Inferior parietal cortex (tissue), 1 donor: ENCODE results near the gene ADNP2.
A peak's percentile ranks its signal among the peaks of the same experiment; 100 is the strongest.

Source experiments
- DNase-seq: peaks from one replicate; pipeline ENCODE4 v3.0.0-alpha.2; 2016; ENCODE audit errors: extremely low spot score

ADNP2 gene, protein sequence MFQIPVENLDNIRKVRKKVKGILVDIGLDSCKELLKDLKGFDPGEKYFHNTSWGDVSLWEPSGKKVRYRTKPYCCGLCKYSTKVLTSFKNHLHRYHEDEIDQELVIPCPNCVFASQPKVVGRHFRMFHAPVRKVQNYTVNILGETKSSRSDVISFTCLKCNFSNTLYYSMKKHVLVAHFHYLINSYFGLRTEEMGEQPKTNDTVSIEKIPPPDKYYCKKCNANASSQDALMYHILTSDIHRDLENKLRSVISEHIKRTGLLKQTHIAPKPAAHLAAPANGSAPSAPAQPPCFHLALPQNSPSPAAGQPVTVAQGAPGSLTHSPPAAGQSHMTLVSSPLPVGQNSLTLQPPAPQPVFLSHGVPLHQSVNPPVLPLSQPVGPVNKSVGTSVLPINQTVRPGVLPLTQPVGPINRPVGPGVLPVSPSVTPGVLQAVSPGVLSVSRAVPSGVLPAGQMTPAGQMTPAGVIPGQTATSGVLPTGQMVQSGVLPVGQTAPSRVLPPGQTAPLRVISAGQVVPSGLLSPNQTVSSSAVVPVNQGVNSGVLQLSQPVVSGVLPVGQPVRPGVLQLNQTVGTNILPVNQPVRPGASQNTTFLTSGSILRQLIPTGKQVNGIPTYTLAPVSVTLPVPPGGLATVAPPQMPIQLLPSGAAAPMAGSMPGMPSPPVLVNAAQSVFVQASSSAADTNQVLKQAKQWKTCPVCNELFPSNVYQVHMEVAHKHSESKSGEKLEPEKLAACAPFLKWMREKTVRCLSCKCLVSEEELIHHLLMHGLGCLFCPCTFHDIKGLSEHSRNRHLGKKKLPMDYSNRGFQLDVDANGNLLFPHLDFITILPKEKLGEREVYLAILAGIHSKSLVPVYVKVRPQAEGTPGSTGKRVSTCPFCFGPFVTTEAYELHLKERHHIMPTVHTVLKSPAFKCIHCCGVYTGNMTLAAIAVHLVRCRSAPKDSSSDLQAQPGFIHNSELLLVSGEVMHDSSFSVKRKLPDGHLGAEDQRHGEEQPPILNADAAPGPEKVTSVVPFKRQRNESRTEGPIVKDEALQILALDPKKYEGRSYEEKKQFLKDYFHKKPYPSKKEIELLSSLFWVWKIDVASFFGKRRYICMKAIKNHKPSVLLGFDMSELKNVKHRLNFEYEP

DNA sequence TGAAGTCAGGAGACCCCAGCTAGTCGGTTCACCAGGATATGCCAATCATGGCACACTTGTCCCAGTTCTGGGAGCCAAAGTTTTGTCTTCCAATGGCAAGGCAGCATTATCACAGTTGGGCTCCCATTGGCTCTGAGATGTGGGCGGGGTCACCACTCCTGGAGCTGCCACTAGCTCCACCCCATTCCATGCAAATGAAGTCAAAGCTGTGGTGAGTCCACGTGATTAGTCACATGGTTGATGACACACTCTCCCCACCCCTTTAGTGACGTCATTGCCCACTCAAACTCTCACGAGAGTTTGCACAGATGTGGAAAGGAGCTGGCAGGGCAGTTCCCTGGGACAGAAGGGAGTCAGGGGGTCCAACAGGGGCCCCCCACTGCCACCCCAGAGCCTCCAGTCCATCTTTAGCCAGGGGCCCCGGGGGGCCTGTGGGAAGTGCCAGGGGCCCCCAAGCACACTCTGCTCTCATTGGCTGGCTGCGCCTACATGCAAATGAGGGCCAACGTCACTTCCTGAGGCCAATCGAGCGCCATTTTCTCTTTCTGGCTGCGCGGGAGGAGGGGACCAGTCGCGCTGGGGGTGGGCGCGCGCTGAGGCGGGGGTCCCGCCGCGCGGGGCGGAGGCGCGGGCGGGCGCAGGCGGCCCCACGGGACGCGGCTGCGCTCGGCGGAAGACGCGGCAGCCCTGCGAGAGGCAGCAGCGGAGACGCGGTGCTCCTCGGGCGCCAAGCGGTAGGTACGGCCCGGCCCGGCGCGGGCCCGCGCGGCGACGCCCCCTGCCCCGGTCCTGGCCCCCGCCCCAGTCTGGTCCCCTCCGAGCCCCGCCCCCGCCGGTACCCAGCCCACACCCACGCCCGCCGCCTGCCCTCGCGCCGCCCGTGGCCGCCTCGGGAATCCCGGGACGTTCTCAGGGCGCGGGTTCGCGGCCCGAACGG is at the start of gene ADNP2:
ADNP2 (plus strand) TSS at position 524 of the 937 bp plus-strand sequence. CDS start 8,281 bp downstream, outside the sequence.
- DNase-seq, result peak; percentile 88

DNA sequence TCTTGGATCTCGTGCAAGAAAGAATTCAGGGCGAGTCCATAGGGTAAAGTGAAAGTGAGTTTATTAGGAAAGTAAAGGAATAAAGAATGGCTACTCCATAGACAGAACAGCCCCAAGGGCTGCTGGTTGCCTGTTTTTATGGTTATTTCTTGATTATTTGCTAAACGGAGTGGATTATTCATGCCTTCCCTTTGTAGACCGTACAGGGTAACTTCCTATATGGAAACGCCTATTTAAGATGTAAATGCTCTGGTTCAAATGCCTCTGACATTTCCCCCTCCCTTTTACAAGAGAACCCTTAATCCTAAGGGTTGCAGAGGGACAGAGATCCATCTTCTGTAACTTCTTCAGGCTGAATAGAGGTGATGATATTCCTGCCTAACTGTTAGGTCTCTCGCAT is 49.1 kb upstream of the ADNP2 start:
- no peak for DNase-seq

DNA sequence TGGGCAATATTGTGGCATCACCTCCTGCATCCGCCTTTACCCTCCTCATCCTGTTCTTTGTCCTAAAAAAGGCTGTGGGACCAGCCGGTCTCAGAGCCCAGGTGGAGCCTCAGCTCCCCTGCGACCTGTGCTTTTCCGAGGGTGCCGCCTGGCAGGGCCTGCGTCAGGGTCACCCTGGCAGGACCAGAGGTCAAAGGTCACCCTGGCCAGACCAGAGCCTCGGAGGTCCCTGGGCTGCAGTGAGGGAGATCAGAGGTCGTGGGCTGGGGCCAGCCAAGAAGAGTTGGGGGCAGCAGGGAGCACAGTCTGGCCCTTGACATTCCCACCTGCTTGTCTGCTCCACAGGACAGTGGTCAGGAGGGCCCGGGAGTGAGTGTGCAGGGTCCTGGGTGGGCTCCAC is 43.4 kb upstream of the ADNP2 start:
- DNase-seq, result no peak

DNA sequence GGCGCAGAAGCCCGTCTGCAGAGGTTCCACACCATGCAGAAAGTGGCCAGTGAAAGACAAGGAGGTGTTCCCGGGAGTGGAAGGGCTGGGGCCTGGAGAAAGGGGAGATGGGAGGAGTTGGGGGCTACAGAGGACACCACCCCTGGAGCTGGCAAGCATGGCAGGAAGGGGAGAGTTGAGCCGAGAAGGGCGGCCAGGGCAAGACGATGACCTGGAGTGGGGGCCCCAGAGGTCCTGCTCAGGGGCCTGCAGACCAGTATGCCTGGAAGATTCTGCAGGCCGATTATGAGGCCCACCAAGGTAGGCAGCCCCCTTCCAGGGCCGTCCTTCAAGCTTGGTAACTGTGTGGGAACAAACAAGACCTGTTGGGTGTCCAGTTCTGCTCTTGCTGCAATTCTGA is 41.7 kb upstream of the ADNP2 start:
- no peak for DNase-seq

DNA sequence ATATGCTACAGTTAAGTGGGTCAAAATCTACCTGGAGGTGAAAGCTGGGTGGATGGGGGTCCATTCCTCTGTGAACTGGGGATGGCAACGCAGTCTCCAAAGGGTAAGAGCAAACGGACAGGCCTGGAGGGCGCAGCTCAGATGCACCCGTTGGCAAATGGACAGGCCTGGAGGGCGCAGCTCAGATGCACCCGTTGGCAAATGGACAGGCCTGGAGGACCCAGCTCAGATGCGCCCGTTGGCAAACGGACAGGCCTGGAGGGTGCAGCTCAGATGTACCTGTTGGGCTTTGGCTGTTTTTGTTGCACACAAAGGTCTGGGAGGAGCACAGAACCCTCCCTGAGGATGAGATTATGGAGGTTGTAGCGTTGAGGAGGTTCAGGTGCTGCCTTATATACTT is 41.2 kb upstream of the ADNP2 start:
- no peak for DNase-seq

DNA sequence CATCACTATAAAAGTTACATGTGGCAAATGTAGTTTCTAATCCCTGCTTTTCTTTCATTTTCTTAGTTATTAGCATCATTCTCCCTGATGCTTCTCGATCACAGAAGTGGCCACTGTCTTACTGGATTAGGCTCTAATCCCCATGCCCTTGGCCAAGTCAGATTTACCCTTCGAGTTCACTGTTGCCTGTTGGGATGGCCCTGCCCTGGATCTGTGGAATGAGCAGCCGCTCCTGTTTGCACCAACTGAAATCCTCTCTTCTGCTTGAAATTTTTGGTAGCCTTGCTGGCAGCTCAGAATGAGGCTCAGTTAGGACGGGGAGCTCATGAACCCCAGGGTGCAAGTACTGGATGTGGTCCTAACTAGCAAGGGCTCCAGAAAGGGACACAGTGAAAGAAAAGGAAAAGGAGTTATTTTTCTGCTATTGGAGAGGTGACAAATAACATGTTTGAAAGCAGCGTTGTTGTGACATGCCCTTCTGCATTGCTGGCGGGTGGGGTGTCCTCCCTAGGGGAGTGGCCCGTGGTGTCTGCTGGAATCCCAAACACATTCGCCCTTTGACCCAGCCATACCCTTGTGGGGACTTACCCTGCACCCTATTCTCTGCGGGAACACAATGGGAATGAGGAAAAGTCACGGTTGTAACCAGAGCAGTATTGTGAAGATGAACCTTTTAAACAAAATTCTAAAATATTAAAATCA is 40.3 kb upstream of the ADNP2 start:
- no peak for DNase-seq

DNA sequence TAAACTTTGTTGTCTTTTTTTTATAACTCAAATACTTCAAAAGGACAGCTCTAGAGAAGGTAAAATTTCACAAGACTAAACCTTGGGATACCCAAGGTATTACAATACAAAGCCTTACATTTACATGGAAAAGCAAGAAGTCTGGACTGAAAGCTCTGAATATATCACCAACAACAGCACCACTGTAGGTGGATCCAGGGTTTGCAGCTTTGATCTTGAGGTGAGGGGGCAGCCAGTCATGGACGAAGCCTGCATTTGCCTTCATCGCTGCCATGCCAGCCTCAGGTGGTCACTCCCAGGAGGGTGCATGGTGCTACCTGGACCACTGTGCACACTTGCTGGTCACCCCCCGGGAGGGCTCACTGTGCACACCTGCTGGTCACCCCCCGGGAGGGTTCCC is 38.2 kb upstream of the ADNP2 start:
- DNase-seq, result no peak

DNA sequence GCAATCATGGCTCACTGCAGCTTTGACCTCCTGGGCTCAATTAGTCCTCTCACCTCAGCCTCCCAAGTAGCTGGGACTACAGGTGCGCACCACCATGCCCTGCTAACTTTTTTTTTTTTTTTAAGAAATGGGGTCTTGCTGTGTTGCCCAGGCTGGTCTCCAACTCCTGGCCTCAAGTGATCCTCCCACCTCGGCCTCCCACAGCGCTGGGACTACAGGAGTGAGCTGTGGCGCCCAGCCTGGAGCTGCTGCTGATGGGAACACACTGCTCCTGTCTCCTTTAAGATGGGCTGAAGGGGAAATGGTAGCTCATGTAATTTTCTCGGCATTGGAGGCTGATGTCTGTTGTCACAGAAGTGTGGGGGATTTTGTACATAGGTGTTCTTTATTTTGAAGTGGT is 34.9 kb upstream of the ADNP2 start:
- DNase-seq, result no peak

DNA sequence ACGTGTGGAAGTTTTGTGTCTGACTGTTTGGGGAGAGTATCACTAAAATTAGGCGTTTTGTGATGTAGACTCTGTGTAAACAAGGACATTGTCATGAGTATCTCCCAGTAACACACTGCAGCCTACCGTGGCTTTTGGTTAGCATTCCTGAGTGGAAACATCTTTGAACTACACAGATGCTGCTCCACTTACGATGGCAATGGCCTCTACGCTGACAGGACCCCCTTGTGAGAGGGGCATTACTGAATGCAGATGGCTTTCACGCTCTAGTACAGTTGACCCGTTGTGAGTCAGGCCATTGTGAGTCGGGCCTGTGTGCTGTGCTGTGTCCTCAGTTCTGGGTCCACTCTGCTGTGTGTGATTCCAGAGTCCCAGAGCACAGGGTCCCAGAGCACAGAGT is 34.4 kb upstream of the ADNP2 start:
- DNase-seq, result no peak

DNA sequence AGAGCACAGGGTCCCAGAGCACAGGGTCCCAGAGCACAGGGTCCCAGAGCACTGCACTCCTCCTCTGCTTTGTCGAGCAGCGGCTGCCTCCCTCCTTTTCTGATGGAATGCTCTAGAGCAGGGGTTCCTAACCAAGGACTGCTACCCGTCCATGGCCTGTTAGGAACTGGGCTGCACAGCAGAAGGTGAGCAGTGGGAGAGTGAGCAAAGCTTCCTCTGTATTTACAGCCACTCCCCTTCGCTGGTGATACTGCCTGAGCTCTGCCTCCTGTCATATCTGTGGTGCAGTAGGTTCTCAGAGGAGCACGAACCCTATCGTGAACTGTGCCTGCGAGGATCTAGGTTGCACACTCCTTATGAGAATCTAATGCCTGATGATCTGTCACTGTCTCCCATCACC is 33.1 kb upstream of the ADNP2 start:
- DNase-seq, result no peak

DNA sequence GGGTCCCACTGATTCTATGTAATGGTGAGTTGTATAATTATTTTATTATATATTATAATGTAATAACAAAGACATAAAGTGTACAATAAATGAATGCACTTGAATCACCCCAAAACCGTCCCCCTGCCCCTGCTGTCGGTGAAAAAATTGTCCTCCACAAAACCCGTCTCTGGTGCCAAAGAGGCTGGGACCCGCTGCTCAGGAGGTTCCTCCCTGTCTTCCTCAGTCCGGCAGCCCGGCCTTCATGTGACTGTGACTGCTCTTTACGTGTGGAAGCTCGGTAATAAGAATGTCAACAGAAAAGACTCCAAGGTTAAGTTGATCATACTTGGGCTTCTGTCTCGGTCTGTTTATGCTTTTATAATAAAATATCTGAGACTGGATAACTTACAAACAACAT is 32.7 kb upstream of the ADNP2 start:
- DNase-seq, result no peak

DNA sequence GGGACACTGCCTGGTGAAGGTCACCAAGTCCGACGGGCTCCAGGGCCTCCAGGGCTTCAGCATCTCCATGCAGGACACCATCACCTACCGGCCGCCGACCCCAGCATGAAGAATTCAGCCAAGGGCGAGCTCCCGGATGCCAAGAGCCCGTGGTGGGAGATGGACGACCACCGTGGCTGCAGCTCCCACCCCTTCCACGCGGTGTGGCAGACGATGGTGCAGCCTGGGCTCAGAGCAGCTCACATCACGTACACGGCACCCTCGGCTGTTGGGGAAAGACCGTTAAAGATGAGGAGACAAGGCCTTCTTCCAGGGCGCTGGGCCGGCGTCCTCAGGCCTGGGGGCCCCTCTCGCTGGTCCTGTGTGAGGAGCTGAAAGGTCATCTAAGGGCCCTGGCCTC is 31.2 kb upstream of the ADNP2 start:
- no peak for DNase-seq

DNA sequence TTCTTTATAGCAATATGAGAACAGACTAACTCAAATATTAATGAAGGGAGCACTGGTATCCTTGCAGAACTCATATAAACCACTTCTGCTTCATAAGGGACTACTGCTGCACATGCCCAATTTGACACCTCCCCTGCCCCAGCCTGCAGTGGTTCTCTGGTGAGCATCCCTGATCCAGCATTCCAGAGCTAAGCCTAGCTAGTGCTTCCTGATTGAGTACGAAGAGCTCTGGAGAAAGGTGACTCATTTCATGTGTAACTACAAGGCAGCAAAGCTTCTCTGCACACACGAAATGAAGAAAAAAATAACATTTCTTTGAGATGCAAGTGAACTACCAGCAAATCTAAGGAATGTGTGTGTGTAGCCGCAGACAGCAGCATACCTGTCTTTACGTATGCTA is 22.8 kb upstream of the ADNP2 start:
- no peak for DNase-seq

DNA sequence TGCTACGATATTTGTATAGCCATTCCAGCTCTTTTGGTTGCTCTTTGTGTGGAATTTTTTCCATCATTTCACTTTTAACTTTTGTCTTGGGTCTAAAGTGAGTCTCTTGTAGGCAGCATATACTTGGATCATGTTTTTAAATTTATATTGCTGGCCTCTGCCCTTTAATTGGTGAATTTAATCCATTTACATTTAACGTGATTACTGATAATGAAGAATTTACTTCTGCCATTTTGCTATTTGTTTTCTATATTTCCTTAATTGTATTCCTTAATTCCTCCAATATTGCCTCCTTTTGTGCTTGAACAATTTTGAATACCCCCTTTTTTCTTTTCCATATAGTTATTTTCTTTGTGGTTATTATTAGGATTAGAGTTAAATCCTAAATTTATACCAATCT is 21.0 kb upstream of the ADNP2 start:
- DNase-seq, result no peak

DNA sequence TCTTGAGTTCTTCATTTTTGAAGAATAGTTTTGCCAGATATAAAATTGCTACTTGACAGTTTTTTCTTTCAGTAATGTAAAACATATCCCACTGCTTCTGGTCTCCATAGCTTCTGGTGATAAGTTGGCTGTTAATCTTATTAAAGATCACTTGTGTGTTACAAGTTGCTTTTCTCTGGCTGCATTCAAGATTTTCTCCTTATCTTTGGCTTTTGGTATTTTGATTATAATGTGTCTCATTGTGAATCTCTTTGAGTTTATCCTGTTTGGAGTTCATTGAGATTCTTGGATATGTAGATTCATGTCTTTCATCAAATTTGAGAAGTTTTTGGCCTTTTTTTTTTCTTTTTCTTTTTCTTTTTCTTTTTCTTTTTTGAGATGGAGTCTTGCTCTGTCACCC is 20.2 kb upstream of the ADNP2 start:
- no peak for DNase-seq

DNA sequence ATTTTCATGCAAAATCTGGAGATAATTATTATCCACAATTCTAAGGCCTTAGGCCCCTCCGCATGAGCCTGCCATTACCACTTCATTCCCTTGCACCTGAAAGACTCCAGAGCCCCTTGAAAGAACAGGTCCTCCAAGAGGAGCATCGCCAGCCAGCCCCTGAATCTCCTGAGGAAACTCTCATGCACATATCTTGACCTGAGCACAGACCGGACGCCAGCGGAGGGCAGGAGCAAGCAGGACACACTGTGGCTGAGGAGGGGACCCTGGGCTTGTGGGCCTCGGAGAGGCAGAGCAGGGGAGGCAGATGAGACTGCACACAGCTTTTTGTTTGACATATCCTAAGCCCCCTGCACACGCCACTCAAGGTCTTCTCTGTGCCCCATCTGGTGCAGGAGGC is 13.6 kb upstream of the ADNP2 start:
- DNase-seq, result no peak

DNA sequence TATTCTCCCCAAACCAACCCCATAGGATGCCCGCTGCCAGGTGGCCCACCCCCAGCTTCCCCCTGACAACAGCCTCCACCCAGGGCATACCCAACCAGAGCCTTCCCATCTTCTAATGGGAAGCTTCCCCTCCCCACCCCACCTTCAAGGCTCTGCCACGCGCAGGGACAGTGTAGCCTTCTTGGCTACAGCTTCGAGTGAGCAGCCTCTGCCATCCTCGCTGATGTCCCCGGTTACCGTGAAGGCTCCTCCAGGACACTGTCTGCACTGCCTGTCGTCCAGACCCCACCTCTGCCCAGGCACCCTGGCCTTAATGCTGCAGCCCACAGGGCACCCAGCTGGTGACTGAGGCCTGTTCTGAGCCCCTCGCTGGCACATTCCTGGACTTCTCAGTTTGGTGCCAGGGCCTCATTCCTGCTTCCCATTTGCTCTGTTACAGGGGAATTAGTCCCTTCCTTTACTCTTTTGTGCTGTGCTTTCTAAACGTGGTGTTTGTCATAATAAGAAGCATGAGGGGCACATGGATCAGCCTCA is 13.0 kb upstream of the ADNP2 start:
- DNase-seq, result no peak

DNA sequence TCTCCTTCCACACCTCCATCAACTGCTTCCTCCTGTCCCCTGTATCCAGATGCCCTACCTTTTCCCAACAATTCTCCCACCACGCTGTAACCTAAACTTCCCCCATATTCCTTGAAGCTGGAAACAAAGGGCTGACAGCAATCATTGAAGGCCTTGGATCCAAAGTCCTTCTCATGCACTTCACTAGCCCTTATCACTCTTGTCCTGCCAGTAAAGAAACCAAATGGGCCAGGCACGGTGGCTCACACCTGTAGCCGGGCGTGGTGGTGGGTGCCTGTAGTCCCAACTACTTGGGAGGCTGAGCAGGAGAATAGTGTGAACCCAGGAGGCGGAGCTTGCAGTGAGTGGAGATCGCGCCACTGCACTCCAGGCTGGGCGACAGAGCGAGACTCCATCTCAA is 11.9 kb upstream of the ADNP2 start:
- DNase-seq, result no peak

DNA sequence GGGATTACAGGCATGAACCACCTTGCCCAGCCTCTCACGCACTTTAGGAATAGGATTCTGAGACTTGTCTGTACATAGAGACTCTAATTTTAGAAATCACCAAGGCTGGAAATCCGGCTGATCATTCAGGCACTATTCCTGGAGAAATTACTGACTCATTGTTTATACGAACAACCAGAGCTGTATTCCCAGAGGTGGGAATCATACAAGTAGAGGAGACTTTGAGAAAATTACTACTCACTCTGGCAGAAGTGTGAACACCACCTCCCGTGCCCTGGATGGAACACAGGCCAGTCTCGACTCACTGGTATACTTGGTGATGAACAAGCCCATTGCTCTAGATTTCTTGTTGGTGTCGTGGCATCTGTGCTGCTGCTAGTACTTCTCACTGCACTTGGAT is 5.8 kb upstream of the ADNP2 start:
- peak; percentile 60 for DNase-seq

DNA sequence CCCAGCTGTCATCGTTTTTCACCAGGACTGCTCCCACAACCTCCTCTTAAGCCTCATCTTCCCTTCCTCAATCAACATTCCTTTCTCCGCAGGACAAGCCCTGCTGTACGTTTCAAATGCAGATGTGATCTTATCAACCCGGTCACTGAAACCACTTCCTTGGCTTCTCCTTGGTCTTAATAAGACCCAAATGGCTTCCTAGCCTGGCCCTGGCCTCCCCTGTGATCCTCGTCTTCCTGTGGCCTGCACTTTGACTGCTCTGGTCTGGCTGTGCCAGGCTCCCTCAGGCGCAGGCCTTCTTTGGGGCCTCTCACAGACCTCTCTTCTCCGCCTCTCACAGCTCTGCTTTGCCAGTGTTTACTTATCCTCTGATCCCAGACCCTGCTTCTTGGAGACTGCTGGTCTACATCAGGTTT is 4.7 kb upstream of the ADNP2 start:
- DNase-seq, result no peak
